Measurements from ENCODE around the gene DUSP10. TPM values are rescaled to one million over a fixed set of nuclear protein-coding genes. Genes with fewer than 3 reads are reported as not detected.

DUSP10 gene
- total RNA-seq, 1 donor from 2014 or later: 3.2 TPM

DNA sequence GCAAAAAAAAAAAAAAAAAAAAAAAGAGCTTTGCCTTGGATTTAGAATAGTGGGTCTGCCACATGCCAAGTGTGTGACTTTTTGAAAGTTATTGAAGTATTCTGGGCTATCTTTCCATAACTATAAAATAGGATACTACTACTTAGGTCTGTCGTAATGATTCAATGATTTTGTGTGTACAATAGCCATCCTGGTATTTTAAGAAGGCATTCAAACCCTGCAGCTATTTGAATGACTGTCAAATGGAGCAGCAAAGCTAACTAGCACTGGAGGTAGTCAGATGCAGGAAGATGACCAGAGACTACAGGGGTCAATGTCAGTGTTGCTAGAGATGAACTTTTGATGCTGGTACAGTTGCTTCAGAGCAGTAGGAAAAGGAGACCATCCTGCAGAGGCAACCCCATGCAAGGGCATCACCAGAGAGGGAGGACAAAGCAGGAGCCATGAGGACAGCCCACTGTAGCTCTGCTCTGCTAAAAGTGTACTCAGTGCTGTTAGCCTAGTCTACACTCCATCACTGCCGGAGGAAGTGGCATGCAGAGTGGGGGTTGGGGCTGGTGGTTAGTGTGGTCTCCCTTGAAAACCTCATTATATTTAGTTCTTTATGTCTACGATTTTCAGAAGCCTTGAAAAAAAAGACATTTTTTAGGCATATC is 29.0 kb downstream of the DUSP10 start:
- H3K4me1 Mint-ChIP-seq (ENCODE audit: unreplicated experiment): peaks cover 47% of the 10 kb centered on the region
- H3K36me3 Mint-ChIP-seq (ENCODE audit: unreplicated experiment): no peaks in the 10 kb centered on the region
- TF ChIP-seq CTCF (IDR thresholded peaks at IDR 0.05): no peak
- H3K27me3 Mint-ChIP-seq (ENCODE audit: unreplicated experiment): no peaks in the 10 kb centered on the region
- no peak for DNase-seq (ENCODE audit: extremely low spot score, unreplicated experiment)
- no peak overlapping the region for H3K27ac Mint-ChIP-seq (ENCODE audit: unreplicated experiment)
- H3K9me3 Mint-ChIP-seq (ENCODE audit: unreplicated experiment): no peaks in the 10 kb centered on the region
- H3K4me3 Mint-ChIP-seq (ENCODE audit: unreplicated experiment): no peak overlapping the region

DNA sequence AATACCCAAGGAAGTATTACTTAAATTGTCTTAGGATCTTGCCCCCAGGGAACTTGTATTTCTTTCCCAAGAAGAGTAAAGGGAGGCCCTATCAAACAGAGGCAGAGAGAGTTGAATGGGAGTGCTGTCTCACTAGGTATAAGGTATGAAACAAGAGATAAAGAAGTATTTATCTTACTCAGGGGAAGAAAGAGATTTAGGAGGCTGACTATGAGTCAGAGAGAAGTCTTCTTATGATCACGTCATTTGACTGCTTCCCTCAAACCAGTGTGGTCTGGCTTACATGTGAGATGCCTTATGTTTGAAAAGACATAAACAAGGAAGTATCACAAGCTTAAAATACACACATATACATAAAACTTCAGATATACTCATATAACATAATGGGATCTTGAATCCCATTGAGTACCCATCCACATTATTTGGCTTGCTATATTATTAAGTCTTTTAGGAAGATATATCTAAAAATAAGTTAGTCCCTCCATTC is 29.6 kb downstream of the DUSP10 start:
- TF ChIP-seq CTCF (IDR thresholded peaks at IDR 0.05): no peak
- no peaks in the 10 kb centered on the region for H3K36me3 Mint-ChIP-seq (ENCODE audit: unreplicated experiment)
- no peak overlapping the region for H3K27ac Mint-ChIP-seq (ENCODE audit: unreplicated experiment)
- H3K9me3 Mint-ChIP-seq (ENCODE audit: unreplicated experiment): no peaks in the 10 kb centered on the region
- no peaks in the 10 kb centered on the region for H3K27me3 Mint-ChIP-seq (ENCODE audit: unreplicated experiment)
- no peak for DNase-seq (ENCODE audit: extremely low spot score, unreplicated experiment)
- H3K4me1 Mint-ChIP-seq (ENCODE audit: unreplicated experiment): peaks cover 41% of the 10 kb centered on the region
- H3K4me3 Mint-ChIP-seq (ENCODE audit: unreplicated experiment): no peak overlapping the region

- H3K4me1 Mint-ChIP-seq (ENCODE audit: unreplicated experiment): peaks cover 35% of the 10 kb centered on the region
Observed at GRCh38 chr1:221711656-221712055, 30.2 kb downstream of the DUSP10 start.

GRCh38 chr1:221711063-221711577 is 30.8 kb downstream of the DUSP10 start:
- Mint-ChIP-seq H3K4me3 (ENCODE audit: unreplicated experiment) (no peak overlapping the region), H3K4me1 (ENCODE audit: unreplicated experiment) (peaks cover 29% of the 10 kb centered on the region), H3K27me3 (ENCODE audit: unreplicated experiment) (no peaks in the 10 kb centered on the region), H3K36me3 (ENCODE audit: unreplicated experiment) (no peaks in the 10 kb centered on the region), H3K9me3 (ENCODE audit: unreplicated experiment) (no peaks in the 10 kb centered on the region), H3K27ac (ENCODE audit: unreplicated experiment) (no peak overlapping the region)
- no peak for TF ChIP-seq CTCF (IDR thresholded peaks at IDR 0.05)
- DNase-seq (ENCODE audit: extremely low spot score, unreplicated experiment): no peak

More at GRCh38 chr1:221711656-221712055, 30.2 kb downstream of the DUSP10 start:
- Mint-ChIP-seq H3K27me3 (ENCODE audit: unreplicated experiment) (no peaks in the 10 kb centered on the region), H3K4me3 (ENCODE audit: unreplicated experiment) (no peak overlapping the region), H3K9me3 (ENCODE audit: unreplicated experiment) (no peaks in the 10 kb centered on the region), H3K36me3 (ENCODE audit: unreplicated experiment) (no peaks in the 10 kb centered on the region), H3K27ac (ENCODE audit: unreplicated experiment) (no peak overlapping the region)
- TF ChIP-seq CTCF (IDR thresholded peaks at IDR 0.05): no peak
- no peak for DNase-seq (ENCODE audit: extremely low spot score, unreplicated experiment)

- H3K4me1 Mint-ChIP-seq (ENCODE audit: unreplicated experiment): peaks cover 17% of the 10 kb centered on the region
- H3K36me3 Mint-ChIP-seq (ENCODE audit: unreplicated experiment): peaks cover 2% of the 10 kb centered on the region
- H3K27ac Mint-ChIP-seq (ENCODE audit: unreplicated experiment): no peak overlapping the region
- H3K9me3 Mint-ChIP-seq (ENCODE audit: unreplicated experiment): no peaks in the 10 kb centered on the region
- H3K4me3 Mint-ChIP-seq (ENCODE audit: unreplicated experiment): no peak overlapping the region
- H3K27me3 Mint-ChIP-seq (ENCODE audit: unreplicated experiment): no peaks in the 10 kb centered on the region
- TF ChIP-seq CTCF (IDR thresholded peaks at IDR 0.05): no peak
- DNase-seq (ENCODE audit: extremely low spot score, unreplicated experiment): no peak
Observed at GRCh38 chr1:221709854-221710253, 32.0 kb downstream of the DUSP10 start.

Data from osteocyte (in vitro differentiated cells).